ENCODE measurements around the gene PNRC2.

DNA sequence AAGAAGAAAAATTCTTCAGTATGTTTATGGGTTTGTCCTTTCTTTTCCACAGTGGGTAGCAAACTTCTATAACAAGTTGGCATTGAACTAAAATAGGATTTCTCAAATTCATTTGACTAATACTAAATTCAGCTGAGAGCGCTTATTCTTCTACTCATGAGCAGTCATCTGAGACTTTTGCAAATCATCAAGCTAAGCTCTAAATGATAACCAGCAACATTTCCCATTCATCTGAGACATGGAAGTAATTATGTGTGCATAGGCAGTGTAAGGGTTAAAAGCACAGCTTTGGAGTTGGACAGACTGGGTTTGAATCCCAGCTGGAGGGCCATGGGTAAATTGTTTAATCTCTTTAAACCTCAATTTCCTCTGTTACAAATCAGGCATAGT lies 28.1 kb upstream of the PNRC2 start:
- TF ChIP-seq, protein P1, sequence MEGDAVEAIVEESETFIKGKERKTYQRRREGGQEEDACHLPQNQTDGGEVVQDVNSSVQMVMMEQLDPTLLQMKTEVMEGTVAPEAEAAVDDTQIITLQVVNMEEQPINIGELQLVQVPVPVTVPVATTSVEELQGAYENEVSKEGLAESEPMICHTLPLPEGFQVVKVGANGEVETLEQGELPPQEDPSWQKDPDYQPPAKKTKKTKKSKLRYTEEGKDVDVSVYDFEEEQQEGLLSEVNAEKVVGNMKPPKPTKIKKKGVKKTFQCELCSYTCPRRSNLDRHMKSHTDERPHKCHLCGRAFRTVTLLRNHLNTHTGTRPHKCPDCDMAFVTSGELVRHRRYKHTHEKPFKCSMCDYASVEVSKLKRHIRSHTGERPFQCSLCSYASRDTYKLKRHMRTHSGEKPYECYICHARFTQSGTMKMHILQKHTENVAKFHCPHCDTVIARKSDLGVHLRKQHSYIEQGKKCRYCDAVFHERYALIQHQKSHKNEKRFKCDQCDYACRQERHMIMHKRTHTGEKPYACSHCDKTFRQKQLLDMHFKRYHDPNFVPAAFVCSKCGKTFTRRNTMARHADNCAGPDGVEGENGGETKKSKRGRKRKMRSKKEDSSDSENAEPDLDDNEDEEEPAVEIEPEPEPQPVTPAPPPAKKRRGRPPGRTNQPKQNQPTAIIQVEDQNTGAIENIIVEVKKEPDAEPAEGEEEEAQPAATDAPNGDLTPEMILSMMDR (IDR thresholded peaks at IDR 0.05) = no peak
- TF ChIP-seq POLR2A (IDR thresholded peaks at IDR 0.05) (no peak), EP300 (IDR thresholded peaks at IDR 0.05) (no peak)

Measured in tibial nerve (tissue), 4 donors.